LNCaP clone FGC (cell line): ENCODE measurements around the gene ZNF212.
A peak's percentile ranks its signal among the peaks of the same experiment; 100 is the strongest.
"Not testable (repeated sequence)": the region's sequence is repeated elsewhere in the genome, so short reads cannot be mapped to it uniquely, and the experiment has no call there.

Experiments used
- DNase-seq: peaks from one replicate; pipeline ENCODE4 v3.0.0-alpha.2; 2011; ENCODE audit warnings: low read depth
- H3K4me3 ChIP-seq: 2 replicates; pipeline ENCODE4 v1.5.1; 2011; ENCODE audit warnings: mild to moderate bottlenecking, low read depth, low read length, control low read depth
- TF ChIP-seq, protein P1 (sequence below): IDR thresholded peaks from 2 replicates; pipeline ENCODE4 v1.5.1; 2012; ENCODE audit warnings: mild to moderate bottlenecking; ENCODE audit not compliant: control insufficient read depth, insufficient read depth; ENCODE audit errors: extremely low read depth

Gene ZNF212

DNA sequence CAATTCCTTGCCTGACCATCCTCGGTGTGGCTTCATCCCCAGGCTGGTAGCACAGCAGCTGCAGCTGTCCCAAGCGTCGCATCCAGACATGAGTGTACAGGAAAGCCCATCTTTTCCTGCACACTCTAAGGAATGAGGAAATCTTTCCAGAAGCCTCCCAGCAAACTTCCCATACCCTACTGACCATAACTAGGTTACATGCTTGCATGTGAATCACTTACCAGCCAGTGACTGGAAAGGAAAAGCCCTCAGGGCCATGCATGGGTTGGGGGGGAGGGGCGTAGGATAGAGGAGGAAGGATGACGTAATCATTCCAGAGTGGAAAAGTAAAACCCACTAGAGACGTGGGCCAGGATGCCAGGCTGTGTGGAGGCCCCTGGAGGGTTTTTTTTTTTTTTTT lies 18.9 kb upstream of the ZNF212 start:
- TF ChIP-seq, protein P1, sequence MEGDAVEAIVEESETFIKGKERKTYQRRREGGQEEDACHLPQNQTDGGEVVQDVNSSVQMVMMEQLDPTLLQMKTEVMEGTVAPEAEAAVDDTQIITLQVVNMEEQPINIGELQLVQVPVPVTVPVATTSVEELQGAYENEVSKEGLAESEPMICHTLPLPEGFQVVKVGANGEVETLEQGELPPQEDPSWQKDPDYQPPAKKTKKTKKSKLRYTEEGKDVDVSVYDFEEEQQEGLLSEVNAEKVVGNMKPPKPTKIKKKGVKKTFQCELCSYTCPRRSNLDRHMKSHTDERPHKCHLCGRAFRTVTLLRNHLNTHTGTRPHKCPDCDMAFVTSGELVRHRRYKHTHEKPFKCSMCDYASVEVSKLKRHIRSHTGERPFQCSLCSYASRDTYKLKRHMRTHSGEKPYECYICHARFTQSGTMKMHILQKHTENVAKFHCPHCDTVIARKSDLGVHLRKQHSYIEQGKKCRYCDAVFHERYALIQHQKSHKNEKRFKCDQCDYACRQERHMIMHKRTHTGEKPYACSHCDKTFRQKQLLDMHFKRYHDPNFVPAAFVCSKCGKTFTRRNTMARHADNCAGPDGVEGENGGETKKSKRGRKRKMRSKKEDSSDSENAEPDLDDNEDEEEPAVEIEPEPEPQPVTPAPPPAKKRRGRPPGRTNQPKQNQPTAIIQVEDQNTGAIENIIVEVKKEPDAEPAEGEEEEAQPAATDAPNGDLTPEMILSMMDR = no peak
- no peak for DNase-seq
- H3K4me3 ChIP-seq = no peak overlapping the region

DNA sequence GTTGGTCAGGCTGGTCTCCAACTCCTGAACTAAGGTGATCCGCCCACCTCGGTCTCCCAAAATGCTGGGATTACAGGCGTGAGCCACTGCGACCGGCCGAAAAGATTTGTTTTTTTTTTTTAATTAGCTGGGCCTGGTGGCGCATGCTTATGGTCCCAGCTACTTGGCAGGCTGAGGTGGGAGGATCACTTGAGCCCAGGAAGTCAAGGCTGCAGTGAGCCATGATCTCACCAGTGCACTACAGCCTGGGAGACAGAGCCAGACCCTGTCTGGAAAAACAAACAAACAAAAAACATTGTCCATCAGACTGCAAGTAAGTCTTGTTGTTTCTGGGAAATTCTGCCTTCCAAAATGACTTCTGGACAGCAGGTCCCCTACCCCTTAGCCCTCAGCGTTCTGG lies 16.3 kb upstream of the ZNF212 start:
- TF ChIP-seq, protein P1 = no peak
- no peak overlapping the region for H3K4me3 ChIP-seq
- no peak for DNase-seq

DNA sequence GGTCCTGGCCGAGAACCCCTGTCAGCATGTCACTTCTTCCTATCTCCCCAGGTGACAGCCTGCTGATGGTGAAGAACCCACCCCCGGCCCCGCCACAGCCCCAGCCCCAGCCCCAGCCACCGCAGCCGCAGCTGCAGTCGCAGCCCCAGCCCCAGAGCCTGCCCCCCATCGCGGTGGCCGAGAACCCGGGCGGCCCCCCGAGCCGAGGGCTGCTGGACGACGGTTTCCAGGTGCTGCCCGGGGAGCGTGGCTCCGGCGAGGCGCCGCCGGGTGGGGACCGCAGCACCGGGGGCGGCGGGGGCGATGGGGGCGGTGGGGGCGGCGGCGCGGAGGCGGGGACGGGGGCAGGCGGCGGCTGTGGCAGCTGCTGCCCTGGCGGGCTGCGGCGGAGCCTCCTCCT lies 15.7 kb upstream of the ZNF212 start:
- TF ChIP-seq, protein P1 = no peak
- DNase-seq = no peak
- no peak overlapping the region for H3K4me3 ChIP-seq

DNA sequence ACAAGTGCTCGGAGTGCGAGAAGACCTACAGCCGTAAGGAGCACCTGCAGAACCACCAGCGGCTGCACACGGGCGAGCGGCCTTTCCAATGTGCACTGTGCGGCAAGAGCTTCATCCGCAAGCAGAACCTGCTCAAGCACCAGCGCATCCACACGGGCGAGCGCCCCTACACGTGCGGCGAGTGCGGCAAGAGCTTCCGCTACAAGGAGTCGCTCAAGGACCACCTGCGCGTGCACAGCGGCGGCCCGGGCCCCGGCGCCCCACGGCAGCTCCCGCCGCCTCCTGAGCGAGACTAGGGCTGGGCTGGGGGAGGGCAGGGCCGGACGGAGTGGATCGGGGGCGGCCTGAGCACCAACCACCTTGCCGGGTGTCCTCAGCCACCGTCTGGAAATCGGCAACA lies 15.1 kb upstream of the ZNF212 start:
- TF ChIP-seq, protein P1 = no peak
- H3K4me3 ChIP-seq = no peak overlapping the region
- DNase-seq = no peak

DNA sequence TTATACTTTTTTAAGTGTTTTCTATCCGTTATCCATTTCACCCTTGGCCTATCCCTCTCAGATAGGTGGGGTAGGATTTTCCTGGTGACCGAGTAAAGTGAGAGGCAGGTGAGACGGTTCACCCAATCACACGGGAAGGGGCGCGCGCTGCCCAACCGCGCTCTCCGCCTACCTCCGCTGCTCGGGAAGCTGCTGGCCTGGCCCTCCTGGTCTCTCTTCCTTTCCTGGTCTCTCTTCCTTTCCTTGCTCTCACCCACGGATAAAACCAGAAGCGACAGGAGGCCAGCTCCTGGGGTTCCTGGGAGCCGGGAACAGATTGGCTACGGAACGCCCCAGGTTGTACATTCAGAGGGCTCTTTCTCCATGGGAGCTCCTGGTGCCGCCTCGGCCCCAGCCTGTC lies 14.3 kb upstream of the ZNF212 start:
- TF ChIP-seq, protein P1 = no peak
- H3K4me3 ChIP-seq = no peak overlapping the region
- no peak for DNase-seq

DNA sequence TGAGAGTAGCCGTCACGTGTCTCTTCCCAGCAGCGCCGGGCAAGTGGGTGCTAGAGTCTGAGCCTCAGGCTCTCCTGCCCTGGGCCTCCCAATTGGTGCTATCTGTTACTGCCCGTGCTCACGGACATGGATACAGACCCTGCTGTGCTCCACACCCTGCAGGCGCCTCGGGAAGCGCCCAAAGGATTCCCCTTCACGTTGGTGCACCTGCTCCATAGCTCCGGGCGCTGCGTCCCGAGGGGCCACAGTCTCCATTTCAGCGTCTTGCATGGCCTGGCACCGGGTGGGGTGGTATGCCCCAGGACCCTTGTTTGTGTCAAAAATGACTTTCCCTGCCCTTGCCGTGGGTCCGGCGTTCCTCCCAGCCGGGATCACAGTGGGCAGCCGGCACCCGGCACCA lies 13.8 kb upstream of the ZNF212 start:
- TF ChIP-seq, protein P1 = no peak
- no peak for DNase-seq
- H3K4me3 ChIP-seq = no peak overlapping the region

DNA sequence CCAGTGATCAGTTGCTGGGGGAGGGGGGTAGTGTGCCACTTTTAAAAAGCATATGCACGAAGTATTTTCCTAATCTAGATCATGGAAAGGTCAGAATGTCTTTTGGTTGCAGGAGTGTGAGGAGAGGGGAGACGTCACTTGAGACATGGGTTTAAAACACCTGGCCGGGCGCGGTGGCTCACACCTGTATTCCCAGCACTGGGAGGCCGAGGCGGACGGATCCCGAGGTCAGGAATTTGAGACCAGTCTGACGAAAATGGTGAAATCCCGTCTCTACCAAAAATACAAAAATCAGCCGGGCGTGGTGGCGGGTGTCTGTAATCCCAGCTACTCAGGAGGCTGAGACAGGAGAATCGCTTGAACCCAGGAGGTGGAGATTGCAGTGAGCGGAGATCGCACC lies 13.1 kb upstream of the ZNF212 start:
- not testable (repeated sequence) for DNase-seq, H3K4me3 ChIP-seq
- TF ChIP-seq, protein P1 = 0 out of 2 replicates have a peak, but pooled peaks have one; percentile 2
